ENCODE measurements around the gene ZCCHC18. TPM values are rescaled to one million over a fixed set of nuclear protein-coding genes. Genes with fewer than 3 reads are reported as not detected.

ZCCHC18 gene
- total RNA-seq, 2 donors from 2014 or later: 2.0 to 2.5 TPM

DNA sequence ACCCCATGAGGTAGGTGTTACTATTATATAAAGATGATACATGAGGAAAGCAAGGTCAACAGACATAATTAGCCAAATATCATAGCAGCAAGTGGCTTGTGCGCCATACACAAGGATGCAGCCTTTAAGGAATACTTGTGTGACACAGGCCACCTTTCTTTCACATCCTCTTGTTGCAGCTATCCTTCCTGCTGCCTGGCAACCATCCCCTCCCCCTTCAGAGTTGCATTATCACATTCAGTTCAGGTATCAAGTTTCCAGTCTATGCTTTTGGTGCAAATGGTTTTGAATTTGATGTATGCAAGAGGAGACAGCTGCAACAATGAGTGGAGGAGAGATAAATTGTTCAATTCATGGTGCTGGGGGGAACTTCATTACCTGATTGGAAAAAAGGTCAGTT lies 6.4 kb downstream of the ZCCHC18 start:
- intact Hi-C loops (cut with DNase I): no loop called here
- DNase-seq (ENCODE audit: low spot score): no peak

DNA sequence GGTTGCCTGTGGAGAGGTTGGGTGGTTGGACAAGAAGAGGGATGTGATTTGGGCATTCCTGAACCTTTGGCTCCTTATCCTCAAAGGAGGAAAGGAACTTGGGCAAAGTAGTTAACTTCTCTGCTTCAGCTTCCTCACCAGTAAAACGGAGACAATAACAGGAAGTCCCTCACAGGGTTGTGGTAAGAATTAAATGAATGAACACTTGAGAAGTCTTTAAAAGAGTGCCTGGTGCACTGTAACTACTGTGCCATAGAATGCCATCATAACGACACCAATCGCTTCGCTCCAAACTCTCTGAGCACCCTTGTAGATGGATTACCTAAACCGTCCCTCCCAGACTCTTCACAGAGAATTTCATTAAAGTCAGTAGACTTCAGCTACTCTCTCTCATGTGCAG lies 10.5 kb downstream of the ZCCHC18 start:
- intact Hi-C loops (cut with DNase I): no loop called here

DNA sequence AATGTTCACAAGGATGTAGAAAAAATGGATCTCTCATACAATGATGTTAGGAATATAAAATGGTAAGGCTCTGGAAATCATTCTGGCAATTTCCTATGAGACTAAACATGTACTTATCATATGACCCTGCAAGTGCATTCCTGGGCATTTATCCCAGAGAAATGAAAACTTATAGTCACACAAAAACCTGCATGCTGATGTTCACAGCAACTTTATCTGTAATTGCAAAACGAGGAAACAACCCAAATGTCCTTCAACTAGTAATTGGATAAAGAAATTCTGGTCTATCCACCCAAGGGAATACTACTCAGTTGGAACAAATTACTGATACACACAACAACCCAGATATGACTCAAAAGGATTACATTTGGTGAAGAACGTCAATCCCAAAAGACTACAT lies 14.5 kb downstream of the ZCCHC18 start:
- DNase-seq (ENCODE audit: low spot score): no peak
- intact Hi-C loops (cut with DNase I): no loop called here

More for the DNA sequence above, 10.5 kb downstream of the ZCCHC18 start:
- DNase-seq (ENCODE audit: low spot score): no peak

DNA sequence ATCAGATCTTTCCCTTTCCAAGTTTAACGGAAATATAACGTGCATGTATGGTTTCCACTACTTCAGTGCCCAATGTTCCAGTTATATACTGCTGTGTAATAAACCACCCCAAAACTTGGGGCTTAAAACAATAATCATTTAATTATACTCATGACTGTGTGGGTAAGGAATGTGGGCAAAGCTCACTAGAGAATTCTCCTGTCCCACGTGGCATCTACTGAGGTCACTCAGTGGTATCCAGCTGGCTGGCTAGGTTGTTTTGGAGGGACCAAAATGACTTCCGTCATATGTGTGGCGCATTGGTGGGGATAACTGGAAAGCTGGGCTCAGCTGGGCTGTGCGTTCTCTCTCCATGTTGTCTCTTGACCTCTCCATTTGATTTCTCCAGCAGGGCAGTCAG lies 18.5 kb downstream of the ZCCHC18 start:
- intact Hi-C loops (cut with DNase I): loop anchor here in 1 of 2 donors (2.0 to 10.0 kb wide), 2 partner anchors 22 to 286 kb away; no protein-coding TSS in a partner anchor
- no peak for DNase-seq (ENCODE audit: low spot score)

DNA sequence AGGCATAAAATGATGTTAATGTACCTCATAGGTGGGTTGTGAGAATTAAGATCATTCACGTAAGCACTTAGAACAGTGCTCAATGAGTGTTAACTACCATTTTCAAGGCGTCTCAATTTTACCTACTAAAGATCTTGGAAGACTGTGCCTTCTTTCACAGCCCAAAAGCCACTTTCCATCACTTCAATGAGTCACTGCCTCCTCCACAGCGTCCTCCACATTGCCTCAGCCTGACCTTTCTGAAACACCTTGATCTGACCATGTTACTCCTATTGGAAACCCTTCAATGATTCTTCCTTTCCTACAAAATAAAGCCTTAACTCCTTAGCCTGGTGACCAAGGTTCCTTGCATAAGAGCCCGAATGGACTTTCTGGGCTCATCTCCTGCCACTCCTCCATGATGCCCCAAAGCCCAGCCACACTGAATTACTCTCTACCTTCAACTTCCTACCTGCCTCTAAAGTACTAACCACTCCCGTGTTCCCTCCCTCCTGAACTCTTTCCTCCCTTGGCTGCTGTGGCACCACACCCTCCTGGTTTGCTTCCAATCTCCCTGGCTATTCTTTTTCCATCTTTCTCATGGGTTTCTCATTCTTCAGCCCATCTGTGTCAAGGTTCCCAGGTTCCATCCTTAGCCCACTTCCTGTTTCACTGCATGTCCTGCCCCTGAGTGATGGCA lies 22.4 kb downstream of the ZCCHC18 start:
- intact Hi-C loops (cut with DNase I): loop anchor here in 1 of 2 donors (10.0 kb wide), 1 partner anchor 290 kb away; no protein-coding TSS in a partner anchor
- no peak for DNase-seq (ENCODE audit: low spot score)

DNA sequence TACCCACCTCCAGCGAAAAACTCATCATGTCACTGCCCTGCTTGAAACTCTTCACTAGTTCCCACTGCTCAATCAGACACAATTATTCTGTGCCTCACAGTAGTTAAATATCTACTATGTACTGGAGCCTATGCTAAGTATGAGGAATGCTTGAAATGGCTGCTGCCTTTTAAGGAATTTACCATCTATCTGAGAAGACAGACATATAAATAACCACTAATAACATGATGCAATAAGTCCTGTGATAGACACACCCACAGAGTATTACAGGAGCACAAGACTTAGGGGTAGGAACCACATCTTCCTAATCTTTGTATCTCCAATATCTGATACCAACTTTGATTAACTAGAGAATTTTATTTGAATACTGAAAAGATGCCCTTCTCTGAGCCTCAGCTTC lies 23.4 kb downstream of the ZCCHC18 start:
- DNase-seq (ENCODE audit: low spot score): no peak
- intact Hi-C loops (cut with DNase I): loop anchor here in 1 of 2 donors (10.0 kb wide), 1 partner anchor 291 kb away; no protein-coding TSS in a partner anchor

DNA sequence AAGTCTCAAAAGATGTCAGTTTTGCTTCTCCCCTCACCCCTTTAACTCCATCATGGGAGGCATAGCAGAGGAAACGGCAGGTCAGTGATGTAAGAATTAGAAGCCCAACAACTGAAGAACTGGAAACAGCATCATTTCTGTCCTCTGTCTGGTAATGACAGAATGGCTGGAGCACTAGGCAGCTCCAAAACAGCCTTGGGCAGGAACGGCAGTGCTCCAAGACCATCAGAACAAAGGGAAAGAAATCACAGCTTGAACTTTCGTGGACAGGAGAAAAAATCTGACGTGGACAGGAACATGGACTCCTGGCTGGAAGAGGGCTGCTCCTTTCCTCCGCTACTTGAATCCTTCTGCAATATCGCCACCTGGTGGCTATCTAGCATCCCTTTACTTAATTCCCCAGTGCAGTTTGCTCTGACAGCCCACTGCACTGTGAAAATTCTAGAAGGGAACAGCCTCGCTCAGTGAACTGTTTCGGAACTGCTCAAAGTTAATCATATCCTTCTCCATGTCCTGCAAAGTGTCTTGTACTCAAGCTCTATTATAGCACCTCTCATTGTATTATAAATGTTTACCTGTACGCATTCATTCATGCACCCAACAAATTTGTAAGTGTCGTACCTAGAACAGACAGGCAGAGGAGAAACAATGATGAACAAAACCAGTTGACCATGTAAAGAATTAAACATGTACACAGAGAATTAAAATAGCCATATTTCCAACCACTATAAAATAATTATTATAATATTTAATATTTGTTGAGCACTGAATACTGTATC lies 24.1 kb downstream of the ZCCHC18 start:
- no peak for DNase-seq (ENCODE audit: low spot score)
- intact Hi-C loops (cut with DNase I): loop anchor here in 1 of 2 donors (10.0 kb wide), 1 partner anchor 292 kb away; no protein-coding TSS in a partner anchor

DNA sequence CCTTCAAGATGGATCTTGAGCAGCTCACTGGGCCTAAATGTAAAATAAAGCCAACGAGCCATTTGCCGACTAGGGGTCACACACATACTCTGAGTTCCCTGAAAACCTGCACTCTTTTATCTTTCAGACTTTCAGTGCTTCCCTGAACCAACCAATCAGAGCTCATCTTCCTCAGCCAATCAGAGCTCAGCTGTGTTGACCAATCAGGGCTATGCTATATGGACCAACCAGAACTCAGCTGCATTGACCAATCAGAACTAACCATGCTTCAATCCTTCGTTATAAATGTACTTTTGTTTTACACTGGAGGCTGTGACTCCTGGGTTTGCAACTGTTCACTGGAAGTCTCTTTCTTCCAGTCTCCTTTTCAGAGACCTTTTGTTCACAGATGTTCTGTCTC lies 25.2 kb downstream of the ZCCHC18 start:
- DNase-seq (ENCODE audit: low spot score): no peak
- intact Hi-C loops (cut with DNase I): loop anchor here in 1 of 2 donors (10.0 kb wide), 1 partner anchor 293 kb away; no protein-coding TSS in a partner anchor

DNA sequence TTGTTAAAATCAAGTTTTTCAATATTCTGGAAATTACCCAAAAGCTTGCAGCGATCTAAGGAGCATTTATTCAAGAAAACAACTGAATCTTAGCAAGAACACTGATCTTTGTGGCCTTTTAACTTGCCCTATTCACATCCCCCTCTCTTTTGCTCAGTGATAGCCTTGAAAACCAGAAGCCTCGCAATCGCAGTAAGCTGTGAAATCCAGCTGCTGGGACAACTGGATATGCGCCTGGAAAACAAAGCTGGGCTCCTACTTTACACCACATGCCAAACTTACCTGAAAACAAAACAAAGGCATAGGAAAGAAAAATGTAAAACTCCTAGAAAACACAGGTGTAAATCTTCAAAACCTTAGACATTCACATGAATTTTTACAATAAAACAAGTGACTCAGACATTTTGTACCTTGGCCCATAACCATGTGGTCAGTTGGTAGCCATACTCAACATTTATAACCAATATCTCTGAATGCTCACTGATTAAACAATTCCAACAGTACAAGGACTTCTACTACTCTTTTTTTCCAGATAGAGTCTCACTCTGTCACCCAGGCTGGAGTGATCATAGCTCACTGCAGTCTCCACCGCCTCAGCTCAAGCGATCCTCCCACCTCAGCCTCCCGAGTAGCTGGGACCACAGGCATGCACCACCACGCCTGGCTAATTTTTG lies 28.9 kb downstream of the ZCCHC18 start:
- no peak for DNase-seq (ENCODE audit: low spot score)
- intact Hi-C loops (cut with DNase I): no loop called here

DNA sequence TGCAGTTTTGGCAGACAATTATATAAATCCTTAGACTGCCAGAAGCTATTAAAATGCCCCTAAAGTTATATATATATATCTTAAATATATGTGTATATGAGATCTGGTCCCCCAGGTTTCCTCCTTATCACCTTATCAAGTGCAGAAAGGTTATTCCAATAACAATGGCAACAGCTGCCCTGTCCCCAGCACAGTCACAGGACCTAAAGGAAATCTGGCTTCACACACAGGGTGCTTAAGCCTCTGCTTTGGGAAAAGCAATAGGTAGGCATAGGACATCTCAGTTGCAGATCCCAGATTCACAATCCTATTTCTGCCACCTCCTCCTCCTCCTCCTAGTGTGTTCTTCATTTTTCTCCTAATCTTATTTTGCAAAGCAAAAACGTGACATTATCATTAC lies 38.7 kb downstream of the ZCCHC18 start:
- DNase-seq (ENCODE audit: low spot score): no peak
- intact Hi-C loops (cut with DNase I): loop anchor here in 1 of 2 donors (10.0 kb wide), 1 partner anchor 616 kb away; no protein-coding TSS in a partner anchor

DNA sequence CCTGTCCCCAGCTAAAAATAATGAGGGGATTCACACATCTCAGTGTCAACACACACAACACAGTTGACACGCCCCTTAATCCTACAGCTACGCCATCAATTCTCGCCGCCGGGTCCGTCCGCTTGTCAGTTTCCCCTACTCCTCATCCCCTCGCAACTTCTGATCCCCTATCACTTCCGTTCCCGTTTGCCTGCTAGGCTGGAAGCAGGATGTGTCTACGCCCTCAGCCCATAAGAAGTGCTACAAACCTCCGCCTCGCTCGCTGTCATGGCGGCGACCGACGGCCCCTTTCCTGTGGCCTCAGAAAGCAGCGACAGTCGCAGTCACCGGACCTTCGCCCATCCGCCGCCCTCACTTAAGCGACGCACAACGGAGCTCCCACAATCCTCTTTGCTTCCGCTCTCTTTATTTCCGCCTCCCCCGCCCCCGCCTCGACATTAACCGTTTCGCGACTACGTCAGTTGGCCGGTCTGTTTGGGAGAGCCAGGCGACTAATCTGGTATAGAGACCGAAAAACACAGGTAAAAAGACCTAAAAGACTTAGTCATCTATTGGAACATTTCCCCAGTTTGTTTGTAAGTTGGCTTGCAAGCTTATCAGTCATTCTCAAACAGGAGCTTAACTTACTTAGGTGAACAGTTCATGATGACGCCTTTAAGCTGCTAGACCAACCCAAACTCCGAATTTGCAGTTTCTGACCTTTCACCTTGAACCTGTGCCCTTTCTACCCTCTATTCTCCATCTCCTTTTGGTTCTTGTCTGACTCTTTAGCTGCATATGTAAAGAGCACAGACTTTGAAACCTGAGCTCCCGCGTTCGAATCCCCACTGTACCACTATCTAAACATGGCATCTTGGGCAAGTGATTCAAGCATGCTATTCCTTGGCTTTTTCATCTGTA lies 44.6 kb downstream of the ZCCHC18 start, which contains the start of gene SLC25A53:
Gene SLC25A53, minus strand, starts transcription at position 380 of the 900 bp plus-strand sequence. CDS start 51,752 bp downstream, outside the sequence.
- peak; percentile 92 for DNase-seq (ENCODE audit: low spot score)
- intact Hi-C loops (cut with DNase I): loop anchor here in 1 of 2 donors (10.0 kb wide), 1 partner anchor 622 kb away; no protein-coding TSS in a partner anchor

Other genes with a start within 250 kb of the ZCCHC18 start
- 1 to 10 TPM; 4.9 to 6.5 TPM for gene TMSB15B, start 149.9 kb upstream of the ZCCHC18 start, total RNA-seq
- not detected for gene H2BW1, start 98.8 kb upstream of the ZCCHC18 start, total RNA-seq
- gene H2BW2, start 72.6 kb upstream of the ZCCHC18 start, total RNA-seq: not detected
- 1 to 10 TPM; 4.0 to 4.3 TPM for gene TMSB15C, start 36.3 kb upstream of the ZCCHC18 start, total RNA-seq
- 1 to 10 TPM; 8.2 to 9.1 TPM for gene SLC25A53, start 44.5 kb downstream of the ZCCHC18 start, total RNA-seq
- 10 to 100 TPM; 13.9 to 18.5 TPM for gene FAM199X, start 53.9 kb downstream of the ZCCHC18 start, total RNA-seq
- gene ESX1, start 142.4 kb downstream of the ZCCHC18 start, total RNA-seq: not detected